Body of pancreas (tissue), 4 donors: Measurements from ENCODE around the gene KCNK2.

Experiments used
- CTCF ChIP-seq, 7 experiments: fragments of 450-650 bp in 4 of 7; fragments of 200-600 bp in 3 of 7; sonication (generic) in 3 of 7; IDR thresholded peaks; one replicate each; pipeline ENCODE4 v1.5.1; 2016 to 2019; ENCODE audit warnings: antibody characterized with exemption in 7 of 7
- POLR2A ChIP-seq, 3 donors: fragments of 450-650 bp; IDR thresholded peaks; one replicate each; pipeline ENCODE4 v1.6.1; 2016; ENCODE audit warnings: antibody characterized with exemption in 3 of 3, mild to moderate bottlenecking in 2 of 3

- TF ChIP-seq CTCF (IDR thresholded peaks at IDR 0.05) (no peak), POLR2A (IDR thresholded peaks at IDR 0.05) (no peak)
Measured at GRCh38 chr1:215160351-215160750, 77.8 kb downstream of the KCNK2 start.
